HepG2 (cell line): ENCODE results near the gene SERPINA6.
A peak's percentile ranks its signal among the peaks of the same experiment; 100 is the strongest.

Source experiments
- CTCF ChIP-seq: sonication (generic); formaldehyde crosslinking; IDR thresholded peaks from 2 replicates; pipeline ENCODE4 v1.5.0; 2020; ENCODE audit warnings: mild to moderate bottlenecking, missing genetic modification reagents, moderate library complexity
- FOXK2 ChIP-seq: fragments of 450-650 bp; IDR thresholded peaks from 2 replicates; pipeline ENCODE4 v1.6.1; 2016
- HBP1 ChIP-seq: IDR thresholded peaks from 2 replicates; pipeline ENCODE4 v1.6.1; 2016; ENCODE audit warnings: low read depth, control low read depth
- HOXA7 ChIP-seq: sonication (generic); formaldehyde crosslinking; IDR thresholded peaks from 2 replicates; pipeline ENCODE4 v1.8.1; 2022; ENCODE audit warnings: mild to moderate bottlenecking, missing genetic modification reagents, moderate library complexity
- POLR2AphosphoS5 ChIP-seq: IDR thresholded peaks from 2 replicates; pipeline ENCODE4 v1.6.1; 2012; ENCODE audit warnings: low read depth, low read length
- ZNF513 ChIP-seq: sonication (generic); formaldehyde crosslinking; conservative IDR thresholded peaks from 2 replicates; pipeline ENCODE4 v1.5.0; 2020; ENCODE audit warnings: missing genetic modification reagents

- TF ChIP-seq CTCF (CRISPR knock-in tag) (no peak), FOXK2 (peak; percentile 90), ZNF513 (no peak), HOXA7 (CRISPR knock-in tag) (no peak), POLR2AphosphoS5 (no peak), HBP1 (0 out of 2 replicates have a peak, but pooled peaks have one; percentile 37)
These were observed 17.4 kb upstream of the SERPINA6 start for GRCh38 chr14:94340533-94340932.
